HepG2 (cell line): Measurements from ENCODE around the gene ALDH3B1. TPM values are rescaled to one million over a fixed set of nuclear protein-coding genes. Genes with fewer than 3 reads are reported as not detected.

Experiments
- ARNT ChIP-seq: fragments of 450-650 bp; IDR thresholded peaks from 2 replicates; pipeline ENCODE4 v1.6.1; 2017
- ATF7 ChIP-seq, 2 experiments: fragments of 450-650 bp in 1 of 2; sonication (generic) in 1 of 2; formaldehyde crosslinking in 1 of 2; IDR thresholded peaks; 2 replicates each; pipeline versions ENCODE4 v1.4.0 to v1.6.1; 2016 to 2020; ENCODE audit warnings: antibody characterized with exemption in 1 of 2, mild to moderate bottlenecking in 1 of 2, missing genetic modification reagents in 1 of 2
- DBP ChIP-seq: sonication (generic); formaldehyde crosslinking; IDR thresholded peaks from 2 replicates; pipeline ENCODE4 v1.4.0; 2020; ENCODE audit warnings: missing genetic modification reagents; ENCODE audit errors: not compliant biosample characterization
- ETS1 ChIP-seq: sonication (generic); formaldehyde crosslinking; IDR thresholded peaks from 2 replicates; pipeline ENCODE4 v1.4.0; 2020; ENCODE audit warnings: missing genetic modification reagents
- GZF1 ChIP-seq: sonication (generic); formaldehyde crosslinking; IDR thresholded peaks from 2 replicates; pipeline ENCODE4 v1.5.1; 2020; ENCODE audit warnings: mild to moderate bottlenecking, missing genetic modification reagents
- HMG20B ChIP-seq: conservative IDR thresholded peaks from 2 replicates; pipeline ENCODE4 v1.6.1; 2016; ENCODE audit warnings: missing genetic modification reagents, missing compliant biosample characterization
- KDM4B ChIP-seq: sonication (generic); formaldehyde crosslinking; IDR thresholded peaks from 2 replicates; pipeline ENCODE4 v1.4.0; 2020; ENCODE audit warnings: missing genetic modification reagents
- KDM6A ChIP-seq: IDR thresholded peaks from 2 replicates; pipeline ENCODE4 v1.6.1; 2016; ENCODE audit warnings: low read depth
- MNT ChIP-seq: fragments of 450-650 bp; IDR thresholded peaks from 2 replicates; pipeline ENCODE4 v1.6.1; 2016
- MTERF4 ChIP-seq: sonication (generic); formaldehyde crosslinking; IDR thresholded peaks from 2 replicates; pipeline ENCODE4 v1.8.0; 2023; ENCODE audit warnings: mild to moderate bottlenecking, missing genetic modification reagents
- ONECUT2 ChIP-seq: sonication (generic); formaldehyde crosslinking; IDR thresholded peaks from 2 replicates; pipeline ENCODE4 v1.4.0; 2020; ENCODE audit warnings: missing genetic modification reagents
- PTBP1 ChIP-seq: fragments of 200-400 bp; formaldehyde crosslinking; IDR thresholded peaks from 2 replicates; pipeline ENCODE4 v1.6.1; 2018; ENCODE audit warnings: low read length, low read depth; ENCODE audit not compliant: poor library complexity, severe bottlenecking
- SIX4 ChIP-seq: sonication (generic); formaldehyde crosslinking; IDR thresholded peaks from 2 replicates; pipeline ENCODE4 v1.4.0; 2020; ENCODE audit warnings: missing genetic modification reagents
- SNAI1 ChIP-seq: sonication (generic); formaldehyde crosslinking; IDR thresholded peaks from 2 replicates; pipeline ENCODE4 v1.5.0; 2020; ENCODE audit warnings: mild to moderate bottlenecking, missing genetic modification reagents, borderline replicate concordance
- TEAD2 ChIP-seq: sonication (generic); formaldehyde crosslinking; IDR thresholded peaks from 2 replicates; pipeline ENCODE4 v1.9.0; 2021; ENCODE audit warnings: missing genetic modification reagents
- XRCC5 ChIP-seq: fragments of 200-400 bp; formaldehyde crosslinking; optimal IDR thresholded peaks from 2 replicates; pipeline ENCODE3; 2017; ENCODE audit warnings: mild to moderate bottlenecking, low read length
- YEATS2 ChIP-seq: sonication (generic); formaldehyde crosslinking; IDR thresholded peaks from 2 replicates; pipeline ENCODE4 v1.4.0; 2020; ENCODE audit warnings: missing genetic modification reagents, borderline replicate concordance
- ZMAT5 ChIP-seq: sonication (generic); formaldehyde crosslinking; IDR thresholded peaks from 2 replicates; pipeline ENCODE4 v1.5.0; 2020; ENCODE audit warnings: mild to moderate bottlenecking, low read depth, missing genetic modification reagents, borderline replicate concordance
- ZNF264 ChIP-seq: sonication (generic); formaldehyde crosslinking; IDR thresholded peaks from 2 replicates; pipeline ENCODE4 v1.4.0; 2020; ENCODE audit warnings: missing genetic modification reagents
- ZNF281 ChIP-seq: sonication (generic); formaldehyde crosslinking; IDR thresholded peaks from 2 replicates; pipeline ENCODE4 v1.4.0; 2020; ENCODE audit warnings: missing genetic modification reagents, borderline replicate concordance
- ZNF335 ChIP-seq: sonication (generic); formaldehyde crosslinking; IDR thresholded peaks from 2 replicates; pipeline ENCODE4 v1.4.0; 2020; ENCODE audit warnings: missing genetic modification reagents
- ZNF33A ChIP-seq: sonication (generic); formaldehyde crosslinking; IDR thresholded peaks from 2 replicates; pipeline ENCODE4 v1.5.1; 2020; ENCODE audit warnings: missing genetic modification reagents, mild to moderate bottlenecking, moderate library complexity, borderline replicate concordance
- ZNF678 ChIP-seq: sonication (generic); formaldehyde crosslinking; IDR thresholded peaks from 2 replicates; pipeline ENCODE4 v1.4.0; 2020; ENCODE audit warnings: mild to moderate bottlenecking, missing genetic modification reagents
- polyA plus RNA-seq, 8 experiments: library from polyadenylated mRNA; depleted of rRNA in 3 of 8; stranded (reverse) in 7 of 8; unstranded in 1 of 8; fragments of >200 nt; fragmentation: Illumina TruSeq in 4 of 8; extraction: Trizol in 4 of 8; gene quantifications; 2 replicates each; pipeline versions ENCODE4 v1.2.1 to v1.2.3, GENCODE V29; 2011 to 2016; ENCODE audit warnings: low read depth in 4 of 8, missing spikeins in 1 of 8, mixed read lengths in 1 of 8; ENCODE audit not compliant: insufficient read depth in 1 of 8
- total RNA-seq, 5 experiments: library from RNA; depleted of rRNA; stranded (reverse); fragments of >200 nt; fragmentation: Illumina TruSeq; extraction: Trizol; gene quantifications; 2 replicates each; pipeline ENCODE4 v1.2.3, GENCODE V29; 2016; ENCODE audit warnings: low read depth in 1 of 5

ALDH3B1 gene
- total and polyA plus RNA-seq, 2 of the 13 experiments (the other 11 are each of a cell fraction or from before 2014, with no cell fraction given): 4.0 to 6.7 TPM

- TF ChIP-seq MTERF4 (CRISPR knock-in tag) (peak; percentile 58; the same call in 1 of the 2 replicates), ZNF678 (CRISPR knock-in tag) (no peak), SNAI1 (CRISPR knock-in tag) (peak; percentile 93; the same call in 1 of the 2 replicates), YEATS2 (0 out of 2 replicates have a peak, but pooled peaks have one; percentile 61), DBP (CRISPR knock-in tag) (no peak), ONECUT2 (CRISPR knock-in tag) (0 out of 2 replicates have a peak, but pooled peaks have one; percentile 12), ZNF33A (CRISPR knock-in tag) (0 out of 2 replicates have a peak, but pooled peaks have one; percentile 20), ZMAT5 (no peak), MNT (peak; percentile 47), KDM6A (CRISPR knock-in tag) (peak; percentile 94), ZNF281 (CRISPR knock-in tag) (peak; percentile 93), KDM4B (CRISPR knock-in tag) (peak; percentile 94; the same call in 1 of the 2 replicates), ETS1 (CRISPR knock-in tag) (no peak), HMG20B (CRISPR knock-in tag) (peak; percentile 85), PTBP1 (no peak), SIX4 (CRISPR knock-in tag) (peak; percentile 79), ARNT (no peak), GZF1 (CRISPR knock-in tag) (peak; percentile 28; the same call in 1 of the 2 replicates), ATF7 (IDR thresholded peaks at IDR 0.05) (0 out of 2 replicates have a peak, but pooled peaks have one; percentile 21), ATF7 (CRISPR knock-in tag; IDR thresholded peaks at IDR 0.05) (peak; percentile 92), ZNF335 (CRISPR knock-in tag) (peak; percentile 81; the same call in 1 of the 2 replicates), ZNF264 (CRISPR knock-in tag) (peak; percentile 90), TEAD2 (CRISPR knock-in tag) (no peak), XRCC5 (peak; percentile 88)
Observed at GRCh38 chr11:68038226-68038717, 28.1 kb downstream of the ALDH3B1 start (continued).
